Measurements from ENCODE around the gene TEAD3. TPM values are rescaled to one million over a fixed set of nuclear protein-coding genes. Genes with fewer than 3 reads are reported as not detected.

Gene TEAD3
- total and polyA plus RNA-seq, 2 of the 4 experiments (the other 2 are of a cell fraction) = 5.2 to 28.0 TPM

DNA sequence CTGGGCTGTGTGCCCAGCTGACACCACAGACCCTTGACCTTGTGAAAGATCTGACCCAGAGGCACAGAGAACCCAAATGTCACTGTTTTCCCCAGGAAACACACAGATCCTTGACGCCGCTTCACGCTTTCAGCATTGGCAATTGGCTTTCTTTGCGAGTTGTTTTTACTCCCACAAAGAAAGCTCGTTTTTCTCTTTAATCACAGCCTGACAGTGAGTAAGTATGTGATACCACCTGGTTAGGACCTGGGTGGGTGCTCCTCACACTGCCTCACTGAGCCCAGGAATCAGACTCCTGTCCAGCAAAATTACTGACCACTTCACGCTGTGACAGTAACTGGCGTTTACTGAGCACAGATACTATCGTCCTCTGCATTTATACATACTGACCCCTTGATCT is 15.7 kb downstream of the TEAD3 start:
- no peaks in the 10 kb centered on the region for H3K27me3 ChIP-seq (ENCODE audit: control insufficient read depth, insufficient read depth, low read length)
- no peak overlapping the region for H2BK120ac ChIP-seq (ENCODE audit: low read depth, low read length)
- peaks cover 18% of the 10 kb centered on the region for H4K20me1 ChIP-seq (ENCODE audit: insufficient read depth, low read length)
- intact Hi-C loops (cut with micrococcal nuclease) = no loop called here
- no peak overlapping the region for H3K18ac ChIP-seq (ENCODE audit: low read depth, low read length)
- no peak for DNase-seq
- TF ChIP-seq CEBPB (IDR thresholded peaks at IDR 0.05; ENCODE audit: low read depth, low read length) = no peak
- TF ChIP-seq MXI1 (IDR thresholded peaks at IDR 0.05; ENCODE audit: borderline replicate concordance, low read depth, low read length) = no peak
- no peak for TF ChIP-seq NFE2L2 (IDR thresholded peaks at IDR 0.05; ENCODE audit: low read depth, low read length)
- no peak for TF ChIP-seq SMC3 (IDR thresholded peaks at IDR 0.05; ENCODE audit: low read depth, low read length)
- no peak for TF ChIP-seq RAD21 (IDR thresholded peaks at IDR 0.05; ENCODE audit: low read length)
- no peak for TF ChIP-seq CTCF (conservative IDR thresholded peaks at IDR 0.05; ENCODE audit: low read depth, low read length)
- TF ChIP-seq, protein P1, sequence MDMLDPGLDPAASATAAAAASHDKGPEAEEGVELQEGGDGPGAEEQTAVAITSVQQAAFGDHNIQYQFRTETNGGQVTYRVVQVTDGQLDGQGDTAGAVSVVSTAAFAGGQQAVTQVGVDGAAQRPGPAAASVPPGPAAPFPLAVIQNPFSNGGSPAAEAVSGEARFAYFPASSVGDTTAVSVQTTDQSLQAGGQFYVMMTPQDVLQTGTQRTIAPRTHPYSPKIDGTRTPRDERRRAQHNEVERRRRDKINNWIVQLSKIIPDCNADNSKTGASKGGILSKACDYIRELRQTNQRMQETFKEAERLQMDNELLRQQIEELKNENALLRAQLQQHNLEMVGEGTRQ (IDR thresholded peaks at IDR 0.05; ENCODE audit: low read depth, low read length) = no peak
- no peak for TF ChIP-seq CHD1 (IDR thresholded peaks at IDR 0.05; ENCODE audit: low read depth, low read length)
- no peak for TF ChIP-seq MAFK (IDR thresholded peaks at IDR 0.05; ENCODE audit: low read depth, low read length)
- TF ChIP-seq BHLHE40 (IDR thresholded peaks at IDR 0.05; ENCODE audit: low read depth, low read length) = no peak
- TF ChIP-seq MAZ (IDR thresholded peaks at IDR 0.05; ENCODE audit: borderline replicate concordance, low read depth, low read length) = no peak
- TF ChIP-seq RFX5 (IDR thresholded peaks at IDR 0.05; ENCODE audit: low read depth, low read length) = no peak
- H3K56ac ChIP-seq (ENCODE audit: extremely low read depth, insufficient read depth, low read length) = no peak overlapping the region
- no peak overlapping the region for H2AFZ ChIP-seq (replicated peaks; ENCODE audit: low read length, poor library complexity)
- no peak overlapping the region for H3K9ac ChIP-seq (ENCODE audit: low read depth, low read length)
- H3K4me2 ChIP-seq (ENCODE audit: low read depth, low read length) = no peak overlapping the region
- H3K9me1 ChIP-seq (ENCODE audit: insufficient read depth, low read length) = peaks cover 26% of the 10 kb centered on the region
- H3K9me3 ChIP-seq (ENCODE audit: control insufficient read depth, insufficient read depth, low read length) = no peaks in the 10 kb centered on the region
- no peak overlapping the region for H3K23ac ChIP-seq (ENCODE audit: low read depth, low read length)
- dilution Hi-C loops (cut with HindIII; ENCODE audit: low sequenced_read_pairs, unreplicated experiment) = no loop called here
- H3K4ac ChIP-seq (ENCODE audit: low read depth, low read length) = no peak overlapping the region
- no peak overlapping the region for H4K5ac ChIP-seq (ENCODE audit: low read depth, low read length)
- no peak overlapping the region for H2BK20ac ChIP-seq (ENCODE audit: low read depth, low read length)
- H3K27ac ChIP-seq (ENCODE audit: insufficient read depth, low read length) = no peak overlapping the region
- in situ Hi-C loops (cut with MboI; ENCODE audit: low sequenced_read_pairs) = no loop called here
- H3K36me3 ChIP-seq (ENCODE audit: control insufficient read depth, insufficient read depth, low read length) = peaks cover 58% of the 10 kb centered on the region
- no peak overlapping the region for H2AK5ac ChIP-seq (ENCODE audit: low read depth, low read length)
- CTCF ChIA-PET = interaction anchor here (0.6 kb wide), 1 partner anchor 9 kb away, joined by 3 read pairs; no protein-coding TSS in a partner anchor
- no CpG with 5 or more reads among the region's 8 CpGs for WGBS, 2 experiments (ENCODE audit: extremely low coverage in 2 of 2, insufficient read length in 1 of 2)
- H2BK15ac ChIP-seq (ENCODE audit: low read depth, low read length) = no peak overlapping the region
- no peak overlapping the region for H3K4me3 ChIP-seq (ENCODE audit: insufficient read depth, low read depth, low read length)
- no peak overlapping the region for H2AK9ac ChIP-seq (replicated peaks; ENCODE audit: low read depth, low read length, poor library complexity)
- peaks cover 34 to 61% of the 10 kb centered on the region in 2 experiments for H3K79me1 ChIP-seq (ENCODE audit: low read depth in 1 of 2, low read length in 2 of 2)
- H2BK5ac ChIP-seq (ENCODE audit: low read depth, low read length, poor library complexity, severe bottlenecking) = no peak overlapping the region
- no peak overlapping the region for H3K14ac ChIP-seq (replicated peaks; ENCODE audit: low read depth, low read length)
- peaks cover 17% of the 10 kb centered on the region for H3K4me1 ChIP-seq (ENCODE audit: control insufficient read depth, insufficient read depth, low read length)
- H4K8ac ChIP-seq (ENCODE audit: low read depth in 2 of 2, low read length in 2 of 2) = no peak overlapping the region
- ATAC-seq (ENCODE audit: low read depth) = no peak
- POLR2A ChIA-PET (ENCODE audit: unreplicated experiment) = interaction anchor here (0.6 kb wide), 2 partner anchors 8 to 130 kb away, joined by 4 to 17 read pairs; no protein-coding TSS in a partner anchor
- BruUV-seq (replicated peaks) = TSS peak; percentile 38
- no peak overlapping the region for H4K91ac ChIP-seq (ENCODE audit: insufficient read depth, low read depth, low read length)
